KMS-11 (cell line): Measurements from ENCODE around the gene GABRA1.

ENCODE experiments used
- H2AFZ ChIP-seq: fragments of 200-600 bp; sonication (generic); 2 replicates; pipeline ENCODE4 v1.6.1; 2016; ENCODE audit warnings: antibody characterized with exemption, mixed run types, low read depth
- H3K27ac ChIP-seq: fragments of 200-600 bp; sonication (generic); 2 replicates; pipeline ENCODE4 v1.6.1; 2016; ENCODE audit warnings: mild to moderate bottlenecking, mixed run types
- H3K27me3 ChIP-seq: fragments of 200-600 bp; sonication (generic); 2 replicates; pipeline ENCODE4 v1.6.1; 2017; ENCODE audit warnings: mild to moderate bottlenecking, low read depth, mixed run types, moderate library complexity; ENCODE audit not compliant: insufficient read depth
- H3K36me3 ChIP-seq: fragments of 200-600 bp; sonication (generic); 2 replicates; pipeline ENCODE4 v1.6.1; 2017; ENCODE audit warnings: mild to moderate bottlenecking, mixed run types; ENCODE audit not compliant: insufficient read depth
- H3K4me1 ChIP-seq: fragments of 200-600 bp; sonication (generic); 2 replicates; pipeline ENCODE4 v1.6.1; 2016; ENCODE audit warnings: mild to moderate bottlenecking, low read depth, mixed run types; ENCODE audit not compliant: poor library complexity, severe bottlenecking
- H3K4me2 ChIP-seq: fragments of 200-600 bp; sonication (generic); 2 replicates; pipeline ENCODE4 v1.7.0; 2016; ENCODE audit warnings: mild to moderate bottlenecking, mixed run types
- H3K4me3 ChIP-seq: fragments of 200-600 bp; sonication (generic); IDR thresholded peaks from 2 replicates; pipeline ENCODE4 v1.6.1; 2017; ENCODE audit warnings: low read depth, low read length, mixed read lengths; ENCODE audit not compliant: insufficient read depth
- H3K79me2 ChIP-seq: fragments of 200-600 bp; sonication (generic); 2 replicates; pipeline ENCODE4 v1.6.1; 2016; ENCODE audit warnings: low read depth, mixed run types; ENCODE audit not compliant: insufficient read depth
- H3K9ac ChIP-seq: fragments of 200-600 bp; sonication (generic); 2 replicates; pipeline ENCODE4 v1.6.1; 2016; ENCODE audit warnings: mild to moderate bottlenecking, mixed run types
- H4K20me1 ChIP-seq: fragments of 200-600 bp; sonication (generic); 2 replicates; pipeline ENCODE4 v1.6.1; 2016; ENCODE audit warnings: mild to moderate bottlenecking, mixed run types; ENCODE audit not compliant: insufficient read depth
- CTCF ChIP-seq: fragments of 200-600 bp; sonication (generic); conservative IDR thresholded peaks from 2 replicates; pipeline ENCODE4 v1.6.1; 2017; ENCODE audit warnings: low read depth, mild to moderate bottlenecking, antibody characterized with exemption, low read length, moderate library complexity, mixed read lengths

Gene GABRA1

GRCh38 chr5:161934486-161934885, 86.6 kb downstream of the GABRA1 start:
- Histone ChIP-seq H4K20me1 (no peaks in the 10 kb centered on the region), H3K4me3 (no peak overlapping the region), H3K79me2 (no peaks in the 10 kb centered on the region), H3K36me3 (no peaks in the 10 kb centered on the region), H3K27me3 (no peaks in the 10 kb centered on the region), H3K9ac (no peak overlapping the region), H3K4me2 (no peak overlapping the region), H2AFZ (no peak overlapping the region), H3K27ac (no peak overlapping the region), H3K4me1 (no peaks in the 10 kb centered on the region)
- no peak for TF ChIP-seq CTCF

GRCh38 chr5:161944974-161945373, 97.1 kb downstream of the GABRA1 start:
- H3K4me3 ChIP-seq = no peak overlapping the region
- H2AFZ ChIP-seq = no peak overlapping the region
- no peaks in the 10 kb centered on the region for H3K36me3 ChIP-seq
- H3K4me2 ChIP-seq = no peak overlapping the region
- H3K4me1 ChIP-seq = no peaks in the 10 kb centered on the region
- no peaks in the 10 kb centered on the region for H3K79me2 ChIP-seq
- TF ChIP-seq CTCF = no peak
- H3K27me3 ChIP-seq = no peaks in the 10 kb centered on the region
- H3K9ac ChIP-seq = no peak overlapping the region
- H3K27ac ChIP-seq = no peak overlapping the region
- no peaks in the 10 kb centered on the region for H4K20me1 ChIP-seq

DNA sequence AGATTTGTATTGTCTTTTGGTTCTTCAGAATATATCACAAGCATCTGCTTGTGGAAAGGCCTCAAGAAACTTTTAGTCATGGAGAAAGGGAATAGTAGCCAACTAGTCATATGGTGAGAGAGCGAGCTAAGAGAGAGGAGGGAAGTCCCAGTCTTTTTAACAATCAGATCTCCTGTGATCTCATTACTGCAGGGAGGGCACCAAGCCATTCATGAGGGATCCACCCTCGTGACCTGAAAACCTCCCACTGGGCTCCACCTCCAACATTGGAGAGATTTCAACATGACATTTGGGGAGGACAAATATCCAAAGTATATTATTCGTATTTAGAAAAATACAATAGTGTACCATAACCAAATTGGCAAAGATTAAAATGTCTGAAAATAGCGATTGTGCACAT, 99.0 kb downstream of the GABRA1 start:
- Histone ChIP-seq H3K9ac (no peak overlapping the region), H3K4me3 (no peak overlapping the region), H3K27ac (no peak overlapping the region), H3K4me2 (no peak overlapping the region), H3K27me3 (no peaks in the 10 kb centered on the region), H3K79me2 (no peaks in the 10 kb centered on the region), H4K20me1 (no peaks in the 10 kb centered on the region), H2AFZ (no peak overlapping the region), H3K36me3 (no peaks in the 10 kb centered on the region), H3K4me1 (no peaks in the 10 kb centered on the region)
- no peak for TF ChIP-seq CTCF
